ENCODE data around the gene ALOX5.

The ALOX5 gene

GRCh38 chr10:45418417-45418848 lies 44.4 kb downstream of the ALOX5 start:
- TF ChIP-seq CTCF (IDR thresholded peaks at IDR 0.05; ENCODE audit: borderline replicate concordance, control extremely low read depth, extremely low read depth, insufficient read depth, missing control alignments) = no peak
- in situ Hi-C loops (cut with MboI; ENCODE audit: low sequenced_read_pairs, unreplicated experiment) = no loop called here
- DNase-seq (ENCODE audit: low spot score) = peak; percentile 56

GRCh38 chr10:45418849-45419675 lies 45.0 kb downstream of the ALOX5 start:
- in situ Hi-C loops (cut with MboI; ENCODE audit: low sequenced_read_pairs, unreplicated experiment) = no loop called here
- TF ChIP-seq CTCF (IDR thresholded peaks at IDR 0.05; ENCODE audit: borderline replicate concordance, control extremely low read depth, extremely low read depth, insufficient read depth, missing control alignments) = no peak
- peak; percentile 89 for DNase-seq (ENCODE audit: low spot score)

- no peak for TF ChIP-seq CTCF (IDR thresholded peaks at IDR 0.05; ENCODE audit: borderline replicate concordance, control extremely low read depth, extremely low read depth, insufficient read depth, missing control alignments)
- in situ Hi-C loops (cut with MboI; ENCODE audit: low sequenced_read_pairs, unreplicated experiment) = no loop called here
- DNase-seq (ENCODE audit: low spot score) = peak; percentile 38
These were observed 45.6 kb downstream of the ALOX5 start for GRCh38 chr10:45419676-45420025.

- no peak for TF ChIP-seq CTCF (IDR thresholded peaks at IDR 0.05; ENCODE audit: borderline replicate concordance, control extremely low read depth, extremely low read depth, insufficient read depth, missing control alignments)
- DNase-seq (ENCODE audit: low spot score) = peak; percentile 73
- in situ Hi-C loops (cut with MboI; ENCODE audit: low sequenced_read_pairs, unreplicated experiment) = no loop called here
These were observed 46.6 kb downstream of the ALOX5 start for GRCh38 chr10:45420453-45421192.

- in situ Hi-C loops (cut with MboI; ENCODE audit: low sequenced_read_pairs, unreplicated experiment) = no loop called here
- no peak for TF ChIP-seq CTCF (IDR thresholded peaks at IDR 0.05; ENCODE audit: borderline replicate concordance, control extremely low read depth, extremely low read depth, insufficient read depth, missing control alignments)
- peak; percentile 32 for DNase-seq (ENCODE audit: low spot score)
These were observed 47.4 kb downstream of the ALOX5 start for GRCh38 chr10:45421221-45422097.

- in situ Hi-C loops (cut with MboI; ENCODE audit: low sequenced_read_pairs, unreplicated experiment) = no loop called here
- no peak for TF ChIP-seq CTCF (IDR thresholded peaks at IDR 0.05; ENCODE audit: borderline replicate concordance, control extremely low read depth, extremely low read depth, insufficient read depth, missing control alignments)
- no peak for DNase-seq (ENCODE audit: low spot score)
These were observed 48.3 kb downstream of the ALOX5 start for GRCh38 chr10:45422207-45422865.

All from GM13976 (cell line).